ENCODE results near the gene FOXO1.

FOXO1 gene

GRCh38 chr13:40563350-40564125 is 102.9 kb downstream of the FOXO1 start:
- H3K4me2 ChIP-seq: peak overlapping the region; percentile 61
- H3K27ac ChIP-seq: no peak overlapping the region
- TF ChIP-seq Cebpa-rat (IDR thresholded peaks at IDR 0.05): no peak
- H3K27me3 ChIP-seq: no peaks in the 10 kb centered on the region
- peaks cover 38% of the 10 kb centered on the region for H3K36me3 ChIP-seq
- H4K20me1 ChIP-seq: peaks cover 100% of the 10 kb centered on the region
- peaks cover 15% of the 10 kb centered on the region; the same call in 1 of the 2 replicates for H3K9me3 ChIP-seq
- 0 out of 2 replicates have a peak overlapping the region, but pooled peaks have one; percentile 15 for H3K9ac ChIP-seq
- no peak overlapping the region for H3K4me3 ChIP-seq
- peaks cover 61% of the 10 kb centered on the region for H3K4me1 ChIP-seq

- H3K9me3 ChIP-seq: peaks cover 15% of the 10 kb centered on the region; the same call in 1 of the 2 replicates
- no peaks in the 10 kb centered on the region for H3K27me3 ChIP-seq
- H3K27ac ChIP-seq: no peak overlapping the region
- H3K4me1 ChIP-seq: peaks cover 57% of the 10 kb centered on the region
- no peak for TF ChIP-seq Cebpa-rat (IDR thresholded peaks at IDR 0.05)
- no peak overlapping the region for H3K9ac ChIP-seq
- peaks cover 39% of the 10 kb centered on the region for H3K36me3 ChIP-seq
- H3K4me2 ChIP-seq: peak overlapping the region; percentile 61
- H4K20me1 ChIP-seq: peaks cover 100% of the 10 kb centered on the region
- H3K4me3 ChIP-seq: no peak overlapping the region
Measured at GRCh38 chr13:40562975-40563349, 103.5 kb downstream of the FOXO1 start.

GRCh38 chr13:40559915-40560314 is 106.5 kb downstream of the FOXO1 start:
- H3K27ac ChIP-seq: no peak overlapping the region
- no peak for TF ChIP-seq Cebpa-rat (IDR thresholded peaks at IDR 0.05)
- peaks cover 61% of the 10 kb centered on the region for H3K36me3 ChIP-seq

GRCh38 chr13:40558656-40559055 is 107.8 kb downstream of the FOXO1 start:
- Histone ChIP-seq H3K36me3 (peaks cover 68% of the 10 kb centered on the region), H4K20me1 (peaks cover 97% of the 10 kb centered on the region), H3K4me1 (peaks cover 14% of the 10 kb centered on the region), H3K9ac (no peak overlapping the region), H3K27ac (no peak overlapping the region), H3K27me3 (no peaks in the 10 kb centered on the region), H3K4me3 (no peak overlapping the region), H3K9me3 (peaks cover 15% of the 10 kb centered on the region; the same call in 1 of the 2 replicates), H3K4me2 (no peak overlapping the region)
- TF ChIP-seq Cebpa-rat (IDR thresholded peaks at IDR 0.05): no peak

More at GRCh38 chr13:40559915-40560314, 106.5 kb downstream of the FOXO1 start:
- H3K4me1 ChIP-seq: peaks cover 27% of the 10 kb centered on the region
- no peak overlapping the region for H3K4me3 ChIP-seq
- H3K27me3 ChIP-seq: no peaks in the 10 kb centered on the region
- no peak overlapping the region for H3K9ac ChIP-seq
- H3K4me2 ChIP-seq: no peak overlapping the region
- peaks cover 100% of the 10 kb centered on the region for H4K20me1 ChIP-seq
- H3K9me3 ChIP-seq: peaks cover 15% of the 10 kb centered on the region; the same call in 1 of the 2 replicates

GRCh38 chr13:40556453-40556852 is 110.0 kb downstream of the FOXO1 start:
- Histone ChIP-seq H3K4me2 (no peak overlapping the region), H3K9ac (no peak overlapping the region), H3K27me3 (no peaks in the 10 kb centered on the region), H4K20me1 (peaks cover 86% of the 10 kb centered on the region), H3K4me1 (no peaks in the 10 kb centered on the region), H3K27ac (no peak overlapping the region), H3K4me3 (no peak overlapping the region), H3K9me3 (peaks cover 15% of the 10 kb centered on the region; the same call in 1 of the 2 replicates), H3K36me3 (peaks cover 64% of the 10 kb centered on the region)
- no peak for TF ChIP-seq Cebpa-rat (IDR thresholded peaks at IDR 0.05)

GRCh38 chr13:40553356-40553755 is 113.1 kb downstream of the FOXO1 start:
- H3K27ac ChIP-seq: no peak overlapping the region
- no peaks in the 10 kb centered on the region for H3K4me1 ChIP-seq
- H3K4me3 ChIP-seq: no peak overlapping the region
- no peaks in the 10 kb centered on the region for H3K9me3 ChIP-seq
- H4K20me1 ChIP-seq: peaks cover 55% of the 10 kb centered on the region
- no peak overlapping the region for H3K4me2 ChIP-seq
- no peaks in the 10 kb centered on the region for H3K27me3 ChIP-seq
- H3K36me3 ChIP-seq: peaks cover 36% of the 10 kb centered on the region
- H3K9ac ChIP-seq: no peak overlapping the region
- no peak for TF ChIP-seq Cebpa-rat (IDR thresholded peaks at IDR 0.05)

- Histone ChIP-seq H3K27ac (no peak overlapping the region), H3K4me1 (no peaks in the 10 kb centered on the region), H3K36me3 (peaks cover 33% of the 10 kb centered on the region), H3K9me3 (no peaks in the 10 kb centered on the region), H4K20me1 (peaks cover 51% of the 10 kb centered on the region), H3K27me3 (no peaks in the 10 kb centered on the region), H3K4me2 (no peak overlapping the region), H3K9ac (no peak overlapping the region), H3K4me3 (no peak overlapping the region)
- no peak for TF ChIP-seq Cebpa-rat (IDR thresholded peaks at IDR 0.05)
Measured at GRCh38 chr13:40552895-40553294, 113.5 kb downstream of the FOXO1 start.

GRCh38 chr13:40550130-40550529 is 116.3 kb downstream of the FOXO1 start:
- no peak overlapping the region for H3K9ac ChIP-seq
- H3K27me3 ChIP-seq: no peaks in the 10 kb centered on the region
- H3K27ac ChIP-seq: no peak overlapping the region
- H3K9me3 ChIP-seq: no peaks in the 10 kb centered on the region
- no peak for TF ChIP-seq Cebpa-rat (IDR thresholded peaks at IDR 0.05)
- peaks cover 23% of the 10 kb centered on the region; the same call in 1 of the 2 replicates for H4K20me1 ChIP-seq
- H3K4me3 ChIP-seq: no peak overlapping the region
- H3K4me2 ChIP-seq: no peak overlapping the region
- H3K36me3 ChIP-seq: peaks cover 9% of the 10 kb centered on the region; the same call in 1 of the 2 replicates
- no peaks in the 10 kb centered on the region for H3K4me1 ChIP-seq

- Histone ChIP-seq H4K20me1 (peaks cover 18% of the 10 kb centered on the region; the same call in 1 of the 2 replicates), H3K4me1 (no peaks in the 10 kb centered on the region), H3K27me3 (no peaks in the 10 kb centered on the region), H3K9ac (no peak overlapping the region), H3K27ac (no peak overlapping the region), H3K4me3 (no peak overlapping the region), H3K4me2 (no peak overlapping the region), H3K9me3 (no peaks in the 10 kb centered on the region), H3K36me3 (peaks cover 4% of the 10 kb centered on the region; the same call in 1 of the 2 replicates)
- TF ChIP-seq Cebpa-rat (IDR thresholded peaks at IDR 0.05): no peak
Measured at GRCh38 chr13:40549500-40550094, 116.8 kb downstream of the FOXO1 start.

Measured in BLaER1 (cell line).